Thyroid gland (tissue), 4 donors: ENCODE results near the gene KCNIP1. TPM values are rescaled to one million over a fixed set of nuclear protein-coding genes. Genes with fewer than 3 reads are reported as not detected.

ENCODE experiments used
- DNase-seq, 2 donors: peaks; one replicate each; pipeline ENCODE4 v3.0.0-alpha.2; 2019
- H3K27ac ChIP-seq, 3 donors: fragments of 200-600 bp; sonication (generic); 1 replicate in 2 of 3; 2 replicates in 1 of 3; pipeline ENCODE4 v1.5.1; 2016 to 2019; ENCODE audit warnings: mild to moderate bottlenecking in 1 of 3, moderate library complexity in 1 of 3
- H3K27me3 ChIP-seq: fragments of 200-600 bp; sonication (generic); one replicate; pipeline ENCODE4 v1.5.1; 2019
- H3K36me3 ChIP-seq, 2 donors: fragments of 200-600 bp; sonication (generic); one replicate each; pipeline ENCODE4 v1.5.1; 2016 to 2019
- H3K4me1 ChIP-seq, 2 donors: fragments of 200-600 bp; sonication (generic); one replicate each; pipeline ENCODE4 v1.5.1; 2017 to 2019
- H3K4me3 ChIP-seq, 3 donors: fragments of 200-600 bp; sonication (generic); replicated peaks in 1 of 3; 1 replicate in 2 of 3; 2 replicates in 1 of 3; pipeline ENCODE4 v1.5.1; 2016; ENCODE audit warnings: mild to moderate bottlenecking in 1 of 3
- H3K9me3 ChIP-seq: fragments of 200-600 bp; sonication (generic); one replicate; pipeline ENCODE4 v1.5.1; 2017
- POLR2A ChIP-seq, 2 donors: fragments of 450-650 bp; IDR thresholded peaks; one replicate each; pipeline ENCODE4 v1.6.1; 2017; ENCODE audit warnings: antibody characterized with exemption in 2 of 2, mild to moderate bottlenecking in 2 of 2, moderate library complexity in 1 of 2
- WGBS, 2 donors: methylation state at CpG; one replicate each; pipeline ENCODE4 v1.1.5; 2017; 5-methylcytosine and 5-hydroxymethylcytosine counted together
- intact Hi-C: fragments of 100-400 bp; cut with DNase I; formaldehyde crosslinking; loops from one replicate; pipeline ENCODE4 v1.15.1; 2023
- total RNA-seq, 4 donors: library from RNA; depleted of rRNA; stranded (reverse); fragments of >200 nt; gene quantifications; one replicate each; pipeline ENCODE4 v1.2.3, GENCODE V29; 2016
- TF ChIP-seq, protein P1 (sequence below), 6 experiments: fragments of 200-600 bp in 3 of 6; fragments of 450-650 bp in 3 of 6; sonication (generic) in 3 of 6; IDR thresholded peaks; one replicate each; pipeline ENCODE4 v1.5.1; 2016 to 2019; ENCODE audit warnings: antibody characterized with exemption in 6 of 6, mild to moderate bottlenecking in 2 of 6, inconsistent platforms in 1 of 6, moderate library complexity in 1 of 6

Gene KCNIP1
- total RNA-seq, 4 donors from 2014 or later: 0.54 to 1.7 TPM; not detected in 2

DNA sequence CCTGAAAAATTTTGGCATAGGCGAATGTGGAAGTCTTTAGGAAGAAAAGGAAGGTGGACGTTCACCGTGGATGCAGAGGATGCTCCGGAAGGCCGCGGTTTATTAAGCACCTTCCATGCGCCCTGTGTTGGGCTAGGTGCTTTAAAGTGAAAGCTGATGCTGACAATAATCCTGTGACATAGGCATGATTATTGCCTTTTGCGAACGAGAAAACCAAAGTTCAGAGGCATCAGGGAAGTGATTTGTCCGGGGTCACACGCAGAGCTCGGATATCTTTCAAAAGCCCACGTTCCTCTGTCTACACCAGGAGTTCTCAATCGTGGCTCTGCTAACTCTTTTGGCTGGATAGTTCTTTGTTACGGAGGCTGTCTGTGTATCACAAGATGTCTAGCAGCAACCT, 267.7 kb downstream of the KCNIP1 start:
- Histone ChIP-seq H3K27ac (no peak overlapping the region), H3K4me3 (no peak overlapping the region), H3K4me1 (no peaks in the 10 kb centered on the region), H3K9me3 (no peaks in the 10 kb centered on the region), H3K27me3 (no peaks in the 10 kb centered on the region), H3K36me3 (no peaks in the 10 kb centered on the region)
- no peak for TF ChIP-seq POLR2A (IDR thresholded peaks at IDR 0.05)
- TF ChIP-seq, protein P1, sequence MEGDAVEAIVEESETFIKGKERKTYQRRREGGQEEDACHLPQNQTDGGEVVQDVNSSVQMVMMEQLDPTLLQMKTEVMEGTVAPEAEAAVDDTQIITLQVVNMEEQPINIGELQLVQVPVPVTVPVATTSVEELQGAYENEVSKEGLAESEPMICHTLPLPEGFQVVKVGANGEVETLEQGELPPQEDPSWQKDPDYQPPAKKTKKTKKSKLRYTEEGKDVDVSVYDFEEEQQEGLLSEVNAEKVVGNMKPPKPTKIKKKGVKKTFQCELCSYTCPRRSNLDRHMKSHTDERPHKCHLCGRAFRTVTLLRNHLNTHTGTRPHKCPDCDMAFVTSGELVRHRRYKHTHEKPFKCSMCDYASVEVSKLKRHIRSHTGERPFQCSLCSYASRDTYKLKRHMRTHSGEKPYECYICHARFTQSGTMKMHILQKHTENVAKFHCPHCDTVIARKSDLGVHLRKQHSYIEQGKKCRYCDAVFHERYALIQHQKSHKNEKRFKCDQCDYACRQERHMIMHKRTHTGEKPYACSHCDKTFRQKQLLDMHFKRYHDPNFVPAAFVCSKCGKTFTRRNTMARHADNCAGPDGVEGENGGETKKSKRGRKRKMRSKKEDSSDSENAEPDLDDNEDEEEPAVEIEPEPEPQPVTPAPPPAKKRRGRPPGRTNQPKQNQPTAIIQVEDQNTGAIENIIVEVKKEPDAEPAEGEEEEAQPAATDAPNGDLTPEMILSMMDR (IDR thresholded peaks at IDR 0.05): no peak
- 92 to 94% methylated on average over 15 of the region's 15 CpGs for WGBS, 2 donors
- DNase-seq: no peak
- intact Hi-C loops: loop anchor here (10.0 kb wide), 1 partner anchor 137 kb away; no protein-coding TSS in a partner anchor

- Histone ChIP-seq H3K36me3 (no peaks in the 10 kb centered on the region), H3K27ac (no peak overlapping the region), H3K9me3 (no peaks in the 10 kb centered on the region), H3K27me3 (no peaks in the 10 kb centered on the region), H3K4me1 (no peaks in the 10 kb centered on the region), H3K4me3 (no peak overlapping the region)
- DNase-seq: peak in 1 of 2 donors; percentile 14
- intact Hi-C loops: loop anchor here (10.0 kb wide), 1 partner anchor 139 kb away; no protein-coding TSS in a partner anchor
- 82 to 97% methylated on average over 8 to 12 of the region's 12 CpGs for WGBS, 2 donors
- no peak for TF ChIP-seq POLR2A (IDR thresholded peaks at IDR 0.05)
- TF ChIP-seq, protein P1 (IDR thresholded peaks at IDR 0.05): no peak
Observed at GRCh38 chr5:170773024-170773985, 269.5 kb downstream of the KCNIP1 start.

DNA sequence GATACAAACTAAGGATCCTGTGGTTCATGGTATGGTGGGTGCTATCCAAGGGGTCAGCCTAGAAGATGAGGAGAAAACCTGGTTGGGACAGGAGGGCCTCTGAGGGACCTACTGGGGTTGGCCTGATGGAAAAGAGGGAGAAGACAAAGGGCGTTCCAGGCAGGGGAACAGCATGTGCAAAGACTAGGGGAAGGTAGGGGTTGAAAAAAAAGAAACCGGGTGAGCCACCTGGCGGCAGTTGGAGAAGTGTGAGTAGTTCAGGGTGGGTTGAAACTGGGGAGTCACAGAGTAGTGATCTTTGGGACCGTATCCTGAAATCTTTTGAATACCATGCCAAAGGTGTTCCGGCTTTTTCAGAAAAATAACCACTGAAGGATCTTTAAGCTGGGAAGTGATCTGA, 271.0 kb downstream of the KCNIP1 start:
- TF ChIP-seq, protein P1 (IDR thresholded peaks at IDR 0.05): no peak
- TF ChIP-seq POLR2A (IDR thresholded peaks at IDR 0.05): no peak
- no peak overlapping the region for H3K27ac ChIP-seq
- H3K9me3 ChIP-seq: no peaks in the 10 kb centered on the region
- H3K4me1 ChIP-seq: no peaks in the 10 kb centered on the region
- no peaks in the 10 kb centered on the region for H3K27me3 ChIP-seq
- intact Hi-C loops: loop anchor here (10.0 kb wide), 1 partner anchor 140 kb away; no protein-coding TSS in a partner anchor
- DNase-seq: no peak
- H3K4me3 ChIP-seq: no peak overlapping the region
- H3K36me3 ChIP-seq: no peaks in the 10 kb centered on the region
- WGBS, 2 donors: 89 to 95% methylated on average over 5 of the region's 5 CpGs

- Histone ChIP-seq H3K27ac (no peak overlapping the region), H3K27me3 (no peaks in the 10 kb centered on the region), H3K36me3 (no peaks in the 10 kb centered on the region), H3K9me3 (no peaks in the 10 kb centered on the region), H3K4me1 (peaks cover 0 to 8% of the 10 kb centered on the region in 2 donors), H3K4me3 (no peak overlapping the region)
- DNase-seq: no peak
- 90 to 93% methylated on average over 1 of the region's 1 CpG for WGBS, 2 donors
- intact Hi-C loops: no loop called here
- TF ChIP-seq POLR2A (IDR thresholded peaks at IDR 0.05): no peak
- TF ChIP-seq, protein P1 (IDR thresholded peaks at IDR 0.05): no peak
Observed at GRCh38 chr5:170781946-170782345, 278.1 kb downstream of the KCNIP1 start.

- Histone ChIP-seq H3K36me3 (no peaks in the 10 kb centered on the region), H3K9me3 (no peaks in the 10 kb centered on the region), H3K27ac (no peak overlapping the region), H3K4me3 (no peak overlapping the region), H3K4me1 (peaks cover 0 to 8% of the 10 kb centered on the region in 2 donors), H3K27me3 (no peaks in the 10 kb centered on the region)
- TF ChIP-seq, protein P1 (IDR thresholded peaks at IDR 0.05): no peak
- TF ChIP-seq POLR2A (IDR thresholded peaks at IDR 0.05): no peak
- intact Hi-C loops: no loop called here
- WGBS, 2 donors: 43 to 51% methylated on average over 6 of the region's 6 CpGs
- DNase-seq: peak; percentile 37 to 39
Observed at GRCh38 chr5:170782438-170782837, 278.6 kb downstream of the KCNIP1 start.
